IMR-90 (cell line): ENCODE measurements around the gene PMS1. TPM values are rescaled to one million over a fixed set of nuclear protein-coding genes. Genes with fewer than 3 reads are reported as not detected.

Source experiments
- ATAC-seq: fragments of 200-7000 bp; cut with Tn5 transposase; 2 replicates; pipeline ENCODE4 v1.9.1; 2020; ENCODE audit warnings: low read depth, mild to moderate bottlenecking, moderate library complexity
- BruUV-seq: library from RNA; stranded (reverse); fragments of 400-500 nt; replicated peaks from 2 replicates; lab custom pipeline; 2021; lab: Mats Ljungman, UMichigan
- CTCF ChIA-PET: fragments of 300-600 bp; formaldehyde crosslinking; extraction: SDS; loops from one replicate; lab custom pipeline; 2021; ENCODE audit warnings: antibody characterized with exemption; lab: Yijun Ruan, JAX
- POLR2A ChIA-PET: fragments of 300-600 bp; sonication (Branson Sonifier 250); formaldehyde crosslinking; loops from one replicate; lab custom pipeline; 2022; ENCODE audit warnings: antibody characterized with exemption; ENCODE audit not compliant: unreplicated experiment; lab: Charles Lee
- DNase-seq: peaks from one replicate; pipeline ENCODE4 v3.0.0; 2013
- H2AFZ ChIP-seq: replicated peaks from 2 replicates; pipeline ENCODE3; 2013; ENCODE audit warnings: low read length, mild to moderate bottlenecking; ENCODE audit not compliant: poor library complexity
- H2AK5ac ChIP-seq: 2 replicates; pipeline ENCODE4 v1.6.1; 2013; ENCODE audit warnings: low read depth, low read length, inconsistent platforms
- H2AK9ac ChIP-seq: replicated peaks from 2 replicates; pipeline ENCODE3; 2013; ENCODE audit warnings: mild to moderate bottlenecking, low read depth, low read length, moderate library complexity; ENCODE audit not compliant: poor library complexity
- H2BK120ac ChIP-seq: 2 replicates; pipeline ENCODE4 v1.6.1; 2013; ENCODE audit warnings: low read depth, low read length, inconsistent platforms
- H2BK15ac ChIP-seq: 3 replicates; pipeline ENCODE4 v1.6.1; 2013; ENCODE audit warnings: low read depth, low read length, inconsistent platforms
- H2BK20ac ChIP-seq: 2 replicates; pipeline ENCODE4 v1.6.1; 2013; ENCODE audit warnings: low read depth, mild to moderate bottlenecking, inconsistent platforms, low read length, moderate library complexity
- H2BK5ac ChIP-seq: 2 replicates; pipeline ENCODE4 v1.6.1; 2013; ENCODE audit warnings: mild to moderate bottlenecking, low read depth, low read length, inconsistent platforms; ENCODE audit not compliant: poor library complexity, severe bottlenecking
- H3K14ac ChIP-seq: replicated peaks from 2 replicates; pipeline ENCODE4 v1.6.1; 2013; ENCODE audit warnings: low read depth, low read length, inconsistent platforms
- H3K18ac ChIP-seq: 2 replicates; pipeline ENCODE4 v1.6.1; 2013; ENCODE audit warnings: low read depth, low read length, control low read depth
- H3K23ac ChIP-seq: 2 replicates; pipeline ENCODE4 v1.6.1; 2013; ENCODE audit warnings: low read depth, low read length, inconsistent platforms
- H3K27ac ChIP-seq: 2 replicates; pipeline ENCODE4 v1.5.1; 2013; ENCODE audit warnings: mild to moderate bottlenecking, control low read depth, low read length; ENCODE audit not compliant: insufficient read depth
- H3K27me3 ChIP-seq: 2 replicates; pipeline ENCODE4 v1.6.1; 2013; ENCODE audit warnings: low read length; ENCODE audit not compliant: control insufficient read depth, insufficient read depth
- H3K36me3 ChIP-seq: 2 replicates; pipeline ENCODE4 v1.6.1; 2013; ENCODE audit warnings: low read length, mixed read lengths; ENCODE audit not compliant: control insufficient read depth, insufficient read depth
- H3K4ac ChIP-seq: 2 replicates; pipeline ENCODE4 v1.6.1; 2013; ENCODE audit warnings: low read depth, low read length, inconsistent platforms
- H3K4me1 ChIP-seq: 2 replicates; pipeline ENCODE4 v1.6.1; 2013; ENCODE audit warnings: low read length, mixed read lengths; ENCODE audit not compliant: control insufficient read depth, insufficient read depth
- H3K4me2 ChIP-seq: 2 replicates; pipeline ENCODE4 v1.6.1; 2013; ENCODE audit warnings: low read depth, mild to moderate bottlenecking, control low read depth, low read length, moderate library complexity
- H3K4me3 ChIP-seq: 2 replicates; pipeline ENCODE4 v1.5.1; 2013; ENCODE audit warnings: low read depth, mild to moderate bottlenecking, control low read depth, low read length, moderate library complexity; ENCODE audit not compliant: insufficient read depth
- H3K56ac ChIP-seq: 2 replicates; pipeline ENCODE4 v1.6.1; 2013; ENCODE audit warnings: low read length, inconsistent platforms; ENCODE audit not compliant: insufficient read depth; ENCODE audit errors: extremely low read depth
- H3K79me1 ChIP-seq, 2 experiments: 2 replicates each; pipeline ENCODE4 v1.6.1; 2013; ENCODE audit warnings: low read length in 2 of 2, inconsistent platforms in 1 of 2, low read depth in 1 of 2
- H3K9ac ChIP-seq: 2 replicates; pipeline ENCODE4 v1.6.1; 2013; ENCODE audit warnings: low read depth, low read length, control low read depth
- H3K9me1 ChIP-seq: 2 replicates; pipeline ENCODE4 v1.6.1; 2013; ENCODE audit warnings: low read length, inconsistent platforms; ENCODE audit not compliant: insufficient read depth
- H3K9me3 ChIP-seq: 2 replicates; pipeline ENCODE4 v1.6.1; 2013; ENCODE audit warnings: low read length; ENCODE audit not compliant: control insufficient read depth, insufficient read depth
- H4K20me1 ChIP-seq: 2 replicates; pipeline ENCODE4 v1.6.1; 2013; ENCODE audit warnings: low read length, inconsistent platforms; ENCODE audit not compliant: insufficient read depth
- H4K5ac ChIP-seq: 2 replicates; pipeline ENCODE4 v1.6.1; 2013; ENCODE audit warnings: mild to moderate bottlenecking, low read depth, low read length, control low read depth
- H4K8ac ChIP-seq, 2 experiments: 2 replicates each; pipeline ENCODE4 v1.6.1; 2013; ENCODE audit warnings: low read depth in 2 of 2, low read length in 2 of 2, control low read depth in 1 of 2, inconsistent platforms in 1 of 2
- H4K91ac ChIP-seq: 2 replicates; pipeline ENCODE4 v1.6.1; 2013; ENCODE audit warnings: low read depth, low read length, inconsistent platforms; ENCODE audit not compliant: insufficient read depth
- CEBPB ChIP-seq: IDR thresholded peaks from 2 replicates; pipeline ENCODE4 v1.6.1; 2012; ENCODE audit warnings: low read depth, low read length, improper control_type of control experiment
- NFE2L2 ChIP-seq: fragments of 150-350 bp; IDR thresholded peaks from 2 replicates; pipeline ENCODE4 v1.6.1; 2016; ENCODE audit warnings: low read depth, mild to moderate bottlenecking, low read length
- USF2 ChIP-seq: fragments of 150-350 bp; IDR thresholded peaks from 2 replicates; pipeline ENCODE4 v1.6.1; 2017; ENCODE audit warnings: mild to moderate bottlenecking, antibody characterized with exemption, low read length, low read depth
- WGBS, 2 experiments: methylation state at CpG; one replicate each; pipeline versions ENCODE4 v1.1.5 to v1.1.7; 2013; ENCODE audit warnings: missing lambda C conversion rate in 2 of 2; ENCODE audit not compliant: insufficient read length in 1 of 2; ENCODE audit errors: extremely low coverage in 2 of 2; 5-methylcytosine and 5-hydroxymethylcytosine counted together
- dilution Hi-C: fragments of 300-500 bp; cut with HindIII; formaldehyde crosslinking; loops from one replicate; pipeline ENCODE4 v1.14.3; 2018; ENCODE audit warnings: low sequenced_read_pairs; ENCODE audit not compliant: unreplicated experiment
- in situ Hi-C: fragments of 300-500 bp; cut with MboI; formaldehyde crosslinking; loops from 3 replicates; pipeline ENCODE4 v1.14.3; 2019; ENCODE audit warnings: low sequenced_read_pairs, inconsistent platforms, mixed read lengths
- intact Hi-C: fragments of 100-400 bp; cut with micrococcal nuclease; formaldehyde crosslinking; loops from 2 replicates; pipeline ENCODE4 v1.10.0; 2022
- polyA plus RNA-seq, 3 experiments: library from polyadenylated mRNA; depleted of rRNA; stranded (reverse); fragments of >200 nt; gene quantifications; 2 replicates each; pipeline ENCODE4 v1.2.3, GENCODE V29; 2012; ENCODE audit warnings: low replicate concordance in 1 of 3
- total RNA-seq: library from RNA; depleted of rRNA; stranded (reverse); fragments of >200 nt; gene quantifications from 2 replicates; pipeline ENCODE4 v1.2.3, GENCODE V29; 2012

Gene PMS1
- total and polyA plus RNA-seq, 2 of the 4 experiments (the other 2 are of a cell fraction): 8.1 to 10.6 TPM

- H3K4ac ChIP-seq: peak overlapping the region; percentile 51; the same call in 1 of the 2 replicates
- peaks cover 3% of the 10 kb centered on the region; the same call in 1 of the 2 replicates for H3K9me3 ChIP-seq
- TF ChIP-seq USF2: peak; percentile 64
- TF ChIP-seq NFE2L2: no peak
- peak; percentile 93 for TF ChIP-seq CEBPB
- H3K18ac ChIP-seq: no peak overlapping the region; the same call in 1 of the 2 replicates
- peaks cover 5% of the 10 kb centered on the region; the same call in 1 of the 2 replicates for H3K36me3 ChIP-seq
- in situ Hi-C loops: no loop called here
- H2AFZ ChIP-seq: peak overlapping the region; percentile 52
- H2BK120ac ChIP-seq: peak overlapping the region; percentile 38; the same call in 1 of the 2 replicates
- 0 out of 2 replicates have a peak overlapping the region, but pooled peaks have one; percentile 52 for H2AK5ac ChIP-seq
- peak; percentile 75 for ATAC-seq
- H2BK20ac ChIP-seq: no peak overlapping the region; the same call in 1 of the 2 replicates
- H2BK15ac ChIP-seq: no peak overlapping the region
- peak overlapping the region; percentile 68; the same call in 1 of the 2 replicates for H3K27ac ChIP-seq
- H3K79me1 ChIP-seq: peaks cover 0 to 5% of the 10 kb centered on the region in 2 experiments; a peak in 1 of 4 replicates
- H3K23ac ChIP-seq: no peak overlapping the region
- no peaks in the 10 kb centered on the region for H3K9me1 ChIP-seq
- 98% methylated on average over 12 of the region's 33 CpGs; no CpG with 5 or more reads in 1 of the 2 experiments for WGBS, 2 experiments
- no peaks in the 10 kb centered on the region for H4K20me1 ChIP-seq
- POLR2A ChIA-PET: no interaction called here
- H2AK9ac ChIP-seq: peak overlapping the region; percentile 23
- 0 out of 2 replicates have a peak overlapping the region, but pooled peaks have one; percentile 17 for H3K4me2 ChIP-seq
- H3K56ac ChIP-seq: no peak overlapping the region
- peaks cover 4% of the 10 kb centered on the region for H3K4me1 ChIP-seq
- peak overlapping the region; percentile 28 for H2BK5ac ChIP-seq
- no TSS peak for BruUV-seq
- no peak overlapping the region for H3K9ac ChIP-seq
- CTCF ChIA-PET: interaction anchor here (0.6 kb wide), 2 partner anchors 59 to 75 kb away, joined by 3 to 5 read pairs; no protein-coding TSS in a partner anchor
- dilution Hi-C loops: no loop called here
- no peaks in the 10 kb centered on the region for H3K27me3 ChIP-seq
- peak overlapping the region in 1 of 2 experiments; percentile 64; a peak in 1 of 4 replicates for H4K8ac ChIP-seq
- no peak overlapping the region for H3K4me3 ChIP-seq
- intact Hi-C loops: no loop called here
- 0 out of 2 replicates have a peak overlapping the region, but pooled peaks have one; percentile 19 for H3K14ac ChIP-seq
- H4K5ac ChIP-seq: peak overlapping the region; percentile 24; the same call in 1 of the 2 replicates
- peak overlapping the region; percentile 9; the same call in 1 of the 2 replicates for H4K91ac ChIP-seq
- DNase-seq: peak; percentile 85
Measured at GRCh38 chr2:189821953-189822748, 37.9 kb downstream of the PMS1 start.
